ENCODE data around the gene KCNA3. TPM values are rescaled to one million over a fixed set of nuclear protein-coding genes. Genes with fewer than 3 reads are reported as not detected.
"Not testable (repeated sequence)": the region's sequence is repeated elsewhere in the genome, so short reads cannot be mapped to it uniquely, and the experiment has no call there.

The KCNA3 gene
- polyA plus RNA-seq, 5 donors = 0.53 to 1.5 (median 0.89) TPM

DNA sequence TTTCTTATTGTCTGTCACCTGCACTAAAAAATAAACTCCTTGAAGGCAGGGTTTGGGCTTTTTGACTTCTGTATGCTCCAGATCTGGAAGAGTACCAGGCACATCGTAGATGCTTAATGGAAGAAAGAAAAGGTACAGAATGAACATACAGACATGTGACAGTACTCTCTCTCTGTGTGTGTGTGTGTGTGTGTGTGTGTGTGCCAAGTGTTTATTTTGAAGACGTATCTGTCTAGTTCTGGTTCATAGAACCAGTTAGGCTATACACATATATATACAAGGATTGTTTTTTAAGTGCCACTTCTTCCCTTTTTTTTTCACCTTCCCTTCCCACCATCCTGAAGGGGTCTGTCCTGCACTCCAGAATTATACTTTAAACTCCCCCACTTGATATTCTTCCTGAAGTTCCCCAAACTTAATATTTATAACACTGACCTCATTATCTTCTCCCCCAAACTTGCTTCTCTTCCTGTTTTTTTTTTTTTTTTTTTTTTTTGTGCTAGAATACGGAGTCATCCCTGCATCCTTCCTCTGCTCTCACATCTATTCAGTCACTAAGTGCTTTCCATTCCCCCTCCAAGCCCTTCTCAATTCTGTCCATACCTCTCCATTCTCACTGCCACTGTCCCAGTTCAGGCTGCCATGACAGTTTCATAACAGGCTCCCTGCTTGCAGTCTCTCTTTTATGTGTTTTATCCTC lies 5.4 kb upstream of the KCNA3 start:
- DNase-seq = no peak

DNA sequence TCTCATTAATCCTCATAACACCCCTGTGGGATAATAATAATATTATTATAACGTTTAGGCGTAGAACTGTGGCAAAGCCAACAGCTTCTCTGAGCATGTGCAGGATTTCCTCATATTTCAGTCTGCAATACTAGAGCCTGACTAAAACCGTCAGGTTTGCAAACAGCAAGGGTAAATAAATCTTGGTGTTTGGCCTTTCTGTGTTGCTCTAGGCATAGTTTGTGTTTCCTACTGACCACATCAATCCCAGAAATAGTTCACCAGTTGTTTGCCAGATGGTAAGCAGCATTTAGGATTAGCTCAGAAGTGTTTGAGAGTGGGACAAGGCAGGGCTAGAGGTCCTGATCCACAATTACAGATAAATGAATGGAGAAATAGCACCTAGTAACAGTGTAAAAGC lies 2.8 kb upstream of the KCNA3 start:
- DNase-seq = no peak

DNA sequence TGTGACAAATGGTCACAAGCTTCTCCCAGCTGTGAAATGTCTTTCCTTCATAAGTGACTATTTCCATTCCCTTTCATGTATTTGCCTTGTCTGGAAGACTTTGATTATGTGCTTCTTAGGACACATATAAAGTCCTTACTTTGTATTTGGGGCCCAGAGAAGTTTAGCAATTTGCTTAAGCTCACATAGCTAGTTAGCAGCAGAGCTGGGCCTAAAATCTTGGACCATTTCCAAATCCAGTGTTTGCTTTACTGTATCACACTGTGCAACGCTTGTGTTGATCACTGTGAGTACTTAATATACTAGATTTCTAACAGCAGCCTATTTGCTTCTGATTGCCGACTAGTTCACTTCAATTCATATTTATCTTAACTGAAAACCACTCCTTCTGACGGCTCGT lies 2.2 kb upstream of the KCNA3 start:
- DNase-seq = no peak

DNA sequence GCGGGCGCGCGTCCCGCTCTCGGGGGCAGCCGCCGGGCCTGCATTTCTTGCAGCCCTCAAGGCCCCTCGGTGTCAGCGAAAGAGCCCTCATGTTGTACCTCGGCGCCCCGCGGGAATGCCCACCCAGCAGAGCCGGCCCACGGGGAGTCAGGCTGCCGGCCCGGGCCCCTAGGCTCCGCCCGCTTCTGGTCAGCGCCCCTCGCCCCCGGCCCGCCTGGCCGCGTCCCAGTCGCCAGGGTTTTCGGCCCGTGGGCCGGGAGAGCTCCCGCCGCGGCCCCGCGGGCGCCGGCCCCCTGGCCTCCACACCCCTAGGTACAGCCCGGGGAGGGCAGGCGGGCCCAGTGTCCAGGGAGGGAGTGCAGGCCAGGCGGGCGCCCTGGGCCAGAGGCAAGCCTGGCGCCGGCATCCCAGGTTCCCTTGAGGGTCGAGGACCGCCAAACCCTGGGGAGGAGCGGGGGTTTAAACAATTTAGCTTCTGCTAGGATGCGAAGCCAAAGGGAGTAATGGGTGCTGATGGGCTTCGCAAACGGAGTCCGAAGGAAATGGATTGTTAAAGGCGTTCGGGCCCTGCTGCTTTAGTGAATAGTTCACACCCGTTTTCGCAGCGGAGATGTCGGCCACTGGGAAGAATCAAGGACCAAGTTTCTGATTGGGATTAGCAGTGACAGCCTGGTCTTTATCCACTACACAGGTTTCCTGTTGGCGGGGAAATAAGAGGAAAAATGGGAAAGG lies 486 bp upstream of the KCNA3 start:
- no peak for DNase-seq

DNA sequence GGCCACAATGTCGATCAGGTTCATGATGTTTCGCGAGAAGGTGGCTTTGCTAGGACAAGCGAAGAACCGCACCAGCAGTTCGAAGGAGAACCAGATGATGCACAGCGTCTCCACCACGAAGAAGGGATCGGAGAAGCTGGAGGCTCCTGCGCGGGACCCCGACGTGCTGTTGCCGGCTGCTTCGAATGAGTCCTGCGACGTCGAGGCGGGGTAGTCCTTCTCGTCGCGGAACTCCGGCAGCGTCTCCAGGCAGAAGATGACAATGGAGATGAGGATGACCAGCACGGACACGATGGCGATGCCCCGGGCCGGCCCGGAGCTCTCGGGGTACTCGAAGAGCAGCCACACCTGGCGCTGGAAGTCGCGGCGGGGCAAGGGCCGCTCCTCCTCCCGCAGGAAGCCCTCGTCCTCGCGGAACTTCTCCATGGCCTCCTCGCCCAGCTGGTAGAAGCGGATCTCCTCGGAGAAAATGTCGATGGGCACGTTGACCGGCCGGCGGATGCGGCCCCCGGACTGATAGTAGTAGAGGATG lies 869 bp downstream of the KCNA3 start:
- DNase-seq = no peak

DNA sequence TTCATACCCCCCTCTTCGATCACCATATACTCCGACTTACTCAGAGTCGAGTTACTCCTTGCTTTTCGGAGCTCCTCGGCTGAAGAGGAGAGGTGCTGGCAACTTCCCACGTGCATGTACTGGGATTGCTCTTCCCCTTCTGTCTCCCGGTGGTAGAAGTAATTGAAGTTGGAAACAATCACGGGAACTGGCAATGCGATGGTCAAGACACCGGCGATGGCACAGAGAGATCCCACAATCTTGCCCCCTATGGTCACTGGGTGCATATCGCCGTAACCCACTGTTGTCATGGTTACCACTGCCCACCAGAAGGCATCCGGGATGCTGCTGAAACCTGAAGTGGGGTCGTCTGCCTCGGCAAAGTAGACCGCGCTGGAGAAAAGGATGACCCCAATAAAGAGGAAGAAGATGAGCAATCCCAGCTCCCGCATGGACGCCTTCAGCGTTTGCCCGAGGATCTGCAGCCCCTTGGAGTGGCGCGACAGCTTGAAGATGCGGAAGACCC lies 1.5 kb downstream of the KCNA3 start:
- no peak for DNase-seq

DNA sequence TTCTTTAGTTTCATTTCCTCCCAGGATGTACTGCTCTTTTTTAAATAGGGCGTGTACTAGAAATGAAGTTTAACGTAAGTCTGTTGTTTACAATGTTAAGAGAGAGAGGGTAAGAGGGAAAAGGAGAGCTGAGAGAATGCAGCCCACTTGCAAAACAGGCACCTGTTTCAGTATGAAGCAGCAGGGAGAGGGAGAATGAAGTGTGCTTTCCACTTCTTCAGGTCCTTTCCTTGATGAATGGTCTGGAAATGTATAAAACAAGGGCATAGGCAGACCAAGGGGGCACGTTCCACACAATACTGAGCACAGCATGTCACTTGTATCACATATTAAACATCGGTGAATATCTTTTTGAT lies 2.0 kb downstream of the KCNA3 start:
- no peak for DNase-seq

DNA sequence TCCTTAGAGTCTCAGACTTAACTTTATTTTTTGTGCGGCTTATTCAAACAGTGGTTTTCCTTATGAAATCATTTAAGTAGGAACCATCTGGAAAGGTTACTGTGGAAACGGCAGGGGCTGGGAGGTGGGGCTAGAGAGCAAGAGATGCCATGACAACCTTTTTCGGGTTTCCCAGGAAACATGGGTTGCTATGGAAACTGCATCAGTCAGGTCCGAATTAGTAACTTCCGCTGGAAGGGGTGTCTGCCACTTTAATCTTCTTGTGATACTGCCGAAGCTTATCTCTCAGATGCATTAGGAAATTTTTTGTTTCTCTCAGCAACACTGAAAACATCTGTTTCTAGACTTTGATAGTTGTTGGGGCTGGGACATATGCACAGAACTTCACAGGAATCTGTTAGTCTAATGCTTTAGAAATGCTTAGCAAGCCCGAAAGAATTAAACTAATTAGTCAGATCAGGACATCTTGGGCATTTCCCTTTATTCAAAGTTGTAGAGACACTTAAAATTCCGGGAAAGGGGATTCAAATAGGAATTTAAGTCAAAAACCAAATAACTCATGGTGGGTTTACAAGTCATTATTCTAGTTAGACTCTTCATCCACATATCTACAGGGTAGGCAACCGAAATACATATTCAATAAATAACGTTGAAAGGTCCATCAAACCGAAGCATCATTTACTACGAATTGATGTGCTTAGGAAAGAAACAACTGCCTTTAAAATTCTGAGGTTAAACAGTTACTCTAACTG lies 2.6 kb downstream of the KCNA3 start:
- no peak for DNase-seq

DNA sequence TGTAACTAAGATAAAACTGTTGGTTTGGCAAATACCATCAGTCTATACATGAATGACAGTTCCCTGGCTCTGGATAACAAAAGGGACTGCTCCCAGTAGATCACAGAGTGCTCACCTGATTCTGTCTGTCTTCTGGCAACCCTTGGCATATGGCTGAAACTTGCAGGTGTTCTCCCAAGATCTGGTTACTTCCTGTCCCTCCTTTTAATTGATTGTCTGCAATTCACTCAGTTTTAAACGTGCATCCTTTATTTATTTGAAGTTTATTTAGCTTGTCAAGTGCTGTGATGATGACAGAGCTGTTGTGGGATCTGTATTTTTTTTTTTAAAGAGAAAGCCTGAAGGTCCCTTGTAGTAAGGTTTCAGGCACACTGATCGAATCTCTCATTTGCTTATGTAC lies 3.4 kb downstream of the KCNA3 start:
- DNase-seq = no peak

DNA sequence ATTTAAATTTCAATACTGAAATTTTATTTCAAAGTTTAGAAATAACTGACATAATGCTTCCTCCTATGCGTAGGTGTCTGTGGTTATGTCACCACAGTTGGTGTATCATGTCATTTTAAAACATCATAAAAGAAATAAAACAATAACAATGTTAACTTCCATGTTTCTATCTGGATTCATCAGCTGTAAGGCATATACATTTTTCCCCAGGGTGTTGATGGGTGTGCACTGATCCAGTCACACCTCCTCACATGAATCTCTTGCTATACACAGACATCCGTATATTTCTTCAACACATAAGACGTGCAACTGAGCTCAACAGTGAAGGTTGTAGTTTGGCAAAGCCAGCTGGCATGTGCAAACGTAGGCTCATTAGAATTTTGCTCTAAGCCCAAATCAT lies 6.2 kb downstream of the KCNA3 start:
- no peak for DNase-seq

DNA sequence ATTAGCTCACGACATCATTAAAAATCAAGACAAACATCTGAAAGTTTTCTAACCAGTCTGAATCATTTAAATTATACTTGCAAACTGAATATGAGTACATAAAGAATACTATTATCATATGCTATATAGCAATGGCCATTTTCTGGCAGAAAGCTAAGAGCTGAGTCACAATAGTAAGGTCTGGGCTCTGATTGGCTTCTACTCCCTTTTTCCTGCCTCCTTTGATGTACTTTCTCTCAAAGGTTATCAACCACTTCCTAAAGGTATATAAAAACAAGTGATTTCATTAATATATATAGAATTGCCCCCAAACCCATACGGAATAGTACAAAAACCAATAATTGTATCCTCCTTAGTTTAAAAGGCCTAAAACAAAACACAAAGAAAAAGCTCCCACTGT lies 7.0 kb downstream of the KCNA3 start:
- no peak for DNase-seq

DNA sequence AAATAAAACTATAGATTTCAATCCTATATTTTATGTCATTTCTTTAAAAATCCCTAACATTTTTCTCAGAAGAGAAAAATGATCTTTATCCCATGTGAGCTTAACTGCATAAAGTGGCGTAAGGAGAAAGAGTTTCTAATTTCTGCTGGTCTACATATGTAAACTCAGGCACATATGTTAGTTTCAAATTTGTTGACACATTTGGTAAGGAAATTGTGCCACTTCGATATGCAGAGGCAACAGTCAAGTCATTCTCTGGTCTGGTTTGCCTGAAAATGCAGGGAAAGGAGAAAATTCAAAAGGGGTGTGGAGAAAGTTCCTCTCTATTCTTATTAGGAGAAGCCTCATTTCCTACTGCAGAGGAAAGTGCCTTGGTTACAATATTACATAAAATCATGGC lies 11.5 kb downstream of the KCNA3 start:
- no peak for DNase-seq

DNA sequence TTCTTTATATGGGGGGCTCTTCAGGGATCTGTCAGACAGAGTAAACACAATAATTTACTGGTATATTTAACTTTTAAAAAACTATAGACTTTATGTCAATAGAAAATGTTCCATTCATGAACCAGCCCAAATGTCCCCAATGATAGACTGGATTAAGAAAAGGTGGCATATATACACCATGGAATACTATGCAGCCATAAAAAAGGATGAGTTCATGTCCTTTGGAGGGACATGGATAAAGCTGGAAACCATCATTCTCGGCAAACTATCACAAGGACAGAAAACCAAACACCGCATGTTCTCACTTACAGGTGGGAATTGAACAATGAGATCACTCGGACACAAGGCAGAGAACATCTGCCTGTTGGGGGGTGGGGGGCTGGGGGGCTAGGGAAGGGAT lies 15.2 kb downstream of the KCNA3 start:
- not testable (repeated sequence) for DNase-seq

DNA sequence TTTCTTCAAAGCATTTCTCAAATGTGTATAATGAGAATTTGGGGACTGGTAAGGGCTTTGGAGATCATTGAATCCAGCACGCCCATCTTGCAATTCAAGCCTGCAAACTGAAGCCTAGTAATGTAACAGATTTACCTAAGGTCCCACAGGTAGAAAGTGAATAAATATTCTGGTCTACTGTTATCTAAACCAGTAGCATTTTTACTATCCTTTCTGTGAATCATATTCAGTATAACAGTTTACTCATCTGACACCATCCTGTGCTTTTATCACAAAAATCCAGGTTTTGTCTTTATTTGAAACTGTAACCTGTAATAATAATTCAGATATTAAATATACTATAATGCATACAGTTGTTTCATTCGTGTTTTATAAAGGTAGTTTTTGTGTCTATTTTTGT lies 17.4 kb downstream of the KCNA3 start:
- DNase-seq = no peak

DNA sequence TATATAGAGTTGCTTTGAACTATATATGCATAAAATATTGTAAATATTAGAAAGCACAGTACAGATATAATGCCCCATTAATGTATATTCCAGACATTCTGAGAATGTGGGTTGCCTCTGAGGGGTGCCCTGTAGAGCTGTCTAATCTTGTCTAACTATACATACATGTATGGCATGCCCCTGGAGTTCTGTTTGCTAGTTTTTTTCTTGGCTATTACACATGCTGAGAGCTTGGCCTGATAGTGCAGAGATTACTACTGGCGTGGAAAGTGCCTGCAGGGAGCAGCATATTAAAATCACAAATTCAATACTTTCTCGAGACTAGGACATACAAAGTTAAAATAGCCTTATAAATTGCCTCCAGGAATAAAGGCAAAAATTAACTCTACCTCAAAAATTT lies 24.1 kb downstream of the KCNA3 start:
- no peak for DNase-seq

DNA sequence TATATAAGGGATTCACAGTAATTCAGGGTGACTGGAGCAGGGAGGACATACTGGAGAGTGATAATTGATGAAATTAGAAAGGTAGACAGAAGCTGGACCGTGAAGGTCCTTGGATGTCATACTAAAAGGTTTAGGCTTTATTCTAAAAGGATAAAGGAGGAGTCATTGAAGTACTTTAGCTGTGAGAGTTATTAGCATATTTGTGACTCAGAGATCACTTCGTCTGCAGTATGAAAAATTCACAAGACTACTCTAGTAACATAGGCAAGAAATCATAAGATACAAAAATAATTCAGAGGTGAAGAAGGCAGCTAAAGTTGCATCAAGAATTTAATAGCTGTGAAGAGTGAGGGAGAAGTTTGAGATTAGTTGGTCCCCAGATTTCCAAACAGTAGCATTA lies 26.3 kb downstream of the KCNA3 start:
- DNase-seq = no peak

DNA sequence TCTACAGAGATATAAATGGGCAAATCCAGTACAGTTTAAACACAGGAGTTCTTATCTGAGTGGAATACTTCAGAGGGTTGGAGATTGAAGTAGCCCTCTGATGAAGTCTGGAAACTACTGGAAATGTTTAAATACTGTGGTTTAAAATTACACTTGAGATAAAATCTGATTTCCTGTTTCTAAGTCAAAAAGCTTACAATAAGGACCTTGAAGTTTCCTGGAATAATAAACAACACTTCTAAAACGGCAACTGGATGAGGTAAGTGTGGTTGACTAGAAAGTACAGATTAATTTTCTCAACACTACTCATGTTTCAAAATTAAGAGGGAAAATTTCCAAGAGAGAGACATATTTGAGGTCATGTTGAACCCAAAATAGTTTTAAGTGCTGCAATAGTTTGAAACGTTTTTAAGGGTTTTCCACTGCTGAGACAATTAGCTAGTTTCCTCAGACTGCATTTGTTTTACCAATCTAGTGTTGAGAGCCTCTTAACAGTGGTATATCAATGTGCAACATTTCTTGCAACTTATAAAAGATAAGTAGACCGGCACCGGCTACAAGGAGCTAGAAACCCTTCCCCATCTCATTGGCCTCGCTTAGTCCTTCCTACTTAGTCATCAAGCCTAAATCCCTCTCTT lies 27.4 kb downstream of the KCNA3 start:
- peak; percentile 75 to 82 for DNase-seq

DNA sequence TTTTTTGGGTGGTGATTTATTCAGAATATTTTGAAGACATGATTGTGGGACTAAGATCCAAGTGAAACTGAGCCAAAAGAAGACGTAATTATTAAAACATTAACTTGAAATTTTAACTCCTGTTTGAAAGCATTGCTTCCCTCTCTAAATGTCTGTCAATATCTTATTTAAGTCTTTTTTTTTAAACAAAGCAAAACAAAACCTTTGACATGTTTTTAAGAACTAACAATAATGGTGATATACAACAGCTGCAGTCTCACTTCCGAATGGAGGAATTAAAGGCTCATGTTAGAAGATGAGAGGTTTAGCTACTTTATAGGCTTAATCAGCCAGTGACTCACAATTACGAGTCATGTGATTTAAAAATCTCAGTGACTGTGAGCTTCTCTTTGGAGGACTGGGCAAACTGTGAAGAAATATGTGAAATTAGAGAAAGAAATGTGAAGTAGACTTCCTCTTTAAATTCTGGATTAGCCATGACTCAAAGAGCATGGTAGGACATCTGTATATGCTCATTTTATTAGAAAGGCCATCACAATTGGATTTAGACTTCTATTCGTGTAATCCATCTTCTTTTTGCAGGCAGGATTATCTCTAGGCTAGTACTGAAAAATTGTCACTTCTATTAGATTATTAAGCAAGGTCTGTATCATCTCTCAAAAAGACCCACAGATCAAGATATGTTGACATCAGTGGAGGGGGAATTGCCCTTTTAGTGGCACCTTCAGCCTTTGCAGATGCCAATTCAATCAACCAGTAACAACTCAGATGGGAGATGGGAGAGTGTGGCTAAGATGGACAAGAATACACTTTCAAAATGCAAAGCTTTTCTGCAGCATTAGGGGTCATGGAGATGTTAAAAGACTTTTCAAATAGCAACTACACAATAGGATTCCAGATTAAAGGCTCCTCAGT lies 28.7 kb downstream of the KCNA3 start:
- DNase-seq = peak in 1 of 2 donors; percentile 32

DNA sequence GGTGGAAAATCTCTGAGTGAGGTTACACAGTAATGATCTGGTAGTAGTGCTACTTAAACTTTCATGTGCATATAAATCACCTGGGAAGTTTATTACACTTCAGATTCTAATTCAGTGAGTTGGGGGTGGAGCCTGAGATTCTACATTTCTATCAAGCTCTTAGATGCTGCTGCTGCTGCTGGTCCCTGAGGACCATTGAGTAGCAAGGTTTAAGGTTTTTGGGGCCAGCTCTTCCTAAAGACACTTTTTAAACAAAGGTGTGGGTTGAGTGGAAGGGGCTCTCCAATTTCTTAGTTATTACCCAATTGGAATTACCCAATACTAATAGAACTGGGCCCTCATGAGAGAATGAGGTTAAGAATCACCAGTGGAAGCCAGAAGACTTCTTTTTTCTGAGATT lies 29.5 kb downstream of the KCNA3 start:
- DNase-seq = no peak

DNA sequence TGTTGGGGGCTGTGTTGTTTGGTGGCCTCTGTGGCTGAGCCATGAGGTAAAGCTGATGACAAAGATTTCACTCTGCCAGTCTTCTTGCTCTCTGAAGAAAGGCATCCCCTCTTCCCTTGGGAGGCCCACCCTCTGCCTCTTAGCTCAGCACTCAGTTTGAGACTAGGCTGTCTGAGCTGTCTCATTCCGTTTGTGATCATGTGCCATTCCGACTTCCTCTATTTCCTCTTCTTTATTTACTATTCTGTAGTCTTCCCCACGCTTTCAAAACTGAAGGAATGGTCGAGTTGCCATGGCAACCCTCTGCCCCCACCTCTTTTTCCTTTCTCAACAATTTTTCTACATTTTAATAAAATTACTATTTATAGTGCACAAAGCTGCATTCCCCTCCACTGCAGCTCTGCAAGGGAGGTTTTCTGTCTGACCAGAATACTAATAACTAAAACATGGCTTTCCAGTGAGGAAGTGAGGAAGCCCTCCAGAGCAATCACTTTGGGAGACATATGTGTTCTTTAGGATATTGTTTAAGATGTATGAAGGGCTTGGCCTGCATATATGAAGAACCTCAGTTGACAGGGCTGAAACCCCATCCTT lies 30.8 kb downstream of the KCNA3 start:
- DNase-seq = no peak
